ENCODE measurements around the gene FGFR2.

DNA sequence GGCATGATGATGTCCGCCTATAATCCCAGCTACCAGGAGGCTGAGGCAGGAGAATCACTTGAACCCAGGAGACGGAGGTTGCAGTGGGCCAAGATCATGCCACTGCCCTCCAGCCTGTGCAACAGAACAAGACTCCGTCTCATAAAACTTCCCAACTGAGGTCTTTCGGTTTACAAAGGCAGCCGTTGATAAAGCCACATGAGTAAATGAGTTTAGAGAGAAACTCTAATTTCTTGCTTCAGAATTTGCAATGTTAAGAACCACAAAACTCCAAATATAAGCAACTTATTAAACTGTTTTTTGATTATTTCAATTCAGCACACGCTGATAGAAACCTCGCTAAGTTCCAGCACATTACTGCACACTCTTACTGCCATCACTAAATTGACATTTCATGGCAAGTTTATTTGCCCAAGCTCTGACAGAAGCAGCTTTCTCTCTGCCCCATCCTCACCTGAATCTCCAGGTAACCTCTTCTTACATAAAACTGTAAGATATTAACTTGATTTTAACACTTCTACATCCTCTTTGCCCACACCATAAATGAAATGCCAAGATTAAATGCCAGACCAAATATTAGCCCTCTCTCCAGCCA is 67.7 kb downstream of the FGFR2 start:
- TF ChIP-seq, protein P1, sequence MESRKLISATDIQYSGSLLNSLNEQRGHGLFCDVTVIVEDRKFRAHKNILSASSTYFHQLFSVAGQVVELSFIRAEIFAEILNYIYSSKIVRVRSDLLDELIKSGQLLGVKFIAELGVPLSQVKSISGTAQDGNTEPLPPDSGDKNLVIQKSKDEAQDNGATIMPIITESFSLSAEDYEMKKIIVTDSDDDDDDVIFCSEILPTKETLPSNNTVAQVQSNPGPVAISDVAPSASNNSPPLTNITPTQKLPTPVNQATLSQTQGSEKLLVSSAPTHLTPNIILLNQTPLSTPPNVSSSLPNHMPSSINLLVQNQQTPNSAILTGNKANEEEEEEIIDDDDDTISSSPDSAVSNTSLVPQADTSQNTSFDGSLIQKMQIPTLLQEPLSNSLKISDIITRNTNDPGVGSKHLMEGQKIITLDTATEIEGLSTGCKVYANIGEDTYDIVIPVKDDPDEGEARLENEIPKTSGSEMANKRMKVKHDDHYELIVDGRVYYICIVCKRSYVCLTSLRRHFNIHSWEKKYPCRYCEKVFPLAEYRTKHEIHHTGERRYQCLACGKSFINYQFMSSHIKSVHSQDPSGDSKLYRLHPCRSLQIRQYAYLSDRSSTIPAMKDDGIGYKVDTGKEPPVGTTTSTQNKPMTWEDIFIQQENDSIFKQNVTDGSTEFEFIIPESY (IDR thresholded peaks at IDR 0.05) = no peak
- TF ChIP-seq, protein P2, sequence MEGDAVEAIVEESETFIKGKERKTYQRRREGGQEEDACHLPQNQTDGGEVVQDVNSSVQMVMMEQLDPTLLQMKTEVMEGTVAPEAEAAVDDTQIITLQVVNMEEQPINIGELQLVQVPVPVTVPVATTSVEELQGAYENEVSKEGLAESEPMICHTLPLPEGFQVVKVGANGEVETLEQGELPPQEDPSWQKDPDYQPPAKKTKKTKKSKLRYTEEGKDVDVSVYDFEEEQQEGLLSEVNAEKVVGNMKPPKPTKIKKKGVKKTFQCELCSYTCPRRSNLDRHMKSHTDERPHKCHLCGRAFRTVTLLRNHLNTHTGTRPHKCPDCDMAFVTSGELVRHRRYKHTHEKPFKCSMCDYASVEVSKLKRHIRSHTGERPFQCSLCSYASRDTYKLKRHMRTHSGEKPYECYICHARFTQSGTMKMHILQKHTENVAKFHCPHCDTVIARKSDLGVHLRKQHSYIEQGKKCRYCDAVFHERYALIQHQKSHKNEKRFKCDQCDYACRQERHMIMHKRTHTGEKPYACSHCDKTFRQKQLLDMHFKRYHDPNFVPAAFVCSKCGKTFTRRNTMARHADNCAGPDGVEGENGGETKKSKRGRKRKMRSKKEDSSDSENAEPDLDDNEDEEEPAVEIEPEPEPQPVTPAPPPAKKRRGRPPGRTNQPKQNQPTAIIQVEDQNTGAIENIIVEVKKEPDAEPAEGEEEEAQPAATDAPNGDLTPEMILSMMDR (IDR thresholded peaks at IDR 0.05; ENCODE audit: low read depth, low read length, missing input control) = no peak
- TF ChIP-seq RAD21 (IDR thresholded peaks at IDR 0.05) (no peak), TAF1 (conservative IDR thresholded peaks at IDR 0.05) (no peak), SP1 (IDR thresholded peaks at IDR 0.05) (no peak), RXRA (IDR thresholded peaks at IDR 0.05) (no peak), EGR1 (IDR thresholded peaks at IDR 0.05; ENCODE audit: low read depth in 2 of 2) (no peak), NR2F2 (IDR thresholded peaks at IDR 0.05) (no peak), HNF4G (IDR thresholded peaks at IDR 0.05) (no peak)

All from liver (tissue), 3 donors.